Stimulated activated CD4-positive, alpha-beta T cell treated with anti-CD3 and anti-CD28 coated beads, Interleukin-1b, Interleukin-23, amount 100 ng/mL, for 4 hours (primary cell): Measurements from ENCODE around the gene HMGB1.

Experiments used
- DNase-seq, 2 donors: peaks; one replicate each; pipeline ENCODE4 v3.0.0-alpha.2; 2020; ENCODE audit warnings: low read depth in 2 of 2

HMGB1 gene

DNA sequence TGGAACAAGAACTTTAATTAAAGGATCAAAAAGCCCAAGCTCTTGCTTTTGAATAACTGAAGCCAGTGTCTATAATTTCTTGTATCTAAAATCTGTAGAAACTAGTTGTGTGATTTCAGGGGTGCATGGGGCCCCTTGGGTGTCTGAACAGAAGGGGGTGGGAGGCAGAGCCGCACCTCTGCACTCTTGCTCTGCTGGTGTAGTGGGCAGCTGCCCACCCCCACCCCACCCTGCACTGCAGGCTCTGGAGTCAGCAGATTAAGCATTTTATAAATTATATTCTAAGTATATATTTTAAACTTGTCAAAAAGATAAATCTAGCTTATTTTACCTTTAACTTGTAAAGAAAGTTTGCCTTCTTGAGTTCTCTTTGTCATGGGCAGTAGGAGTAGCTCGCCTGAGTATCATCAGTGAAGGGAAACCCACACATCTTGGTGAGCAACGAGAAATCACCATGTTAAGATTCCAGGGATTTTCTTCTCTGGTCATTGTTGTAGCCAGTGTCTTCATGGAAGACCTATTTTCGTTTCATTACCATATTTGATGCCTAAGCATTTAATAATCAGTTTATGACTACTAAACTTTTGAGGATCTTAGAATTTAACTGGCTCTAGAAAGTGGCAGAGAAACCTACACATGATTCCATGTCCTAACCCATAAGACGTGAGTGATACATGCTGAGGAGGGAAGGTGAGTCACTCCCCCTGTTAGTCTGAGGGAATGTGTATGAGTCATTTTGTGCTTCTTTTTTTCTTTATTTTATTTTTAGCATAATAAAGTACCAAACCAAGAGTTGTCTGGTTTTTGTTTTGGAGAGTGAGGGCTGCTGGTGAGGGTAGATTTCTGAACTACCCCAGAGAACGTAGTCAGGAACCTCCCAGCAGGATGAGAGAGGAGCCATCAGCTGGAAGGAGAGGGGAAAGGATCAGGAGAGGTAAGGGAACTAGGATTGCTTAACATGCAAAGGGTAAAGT lies 35.7 kb downstream of the HMGB1 start:
- peak in 1 of 2 donors; percentile 34 for DNase-seq

DNA sequence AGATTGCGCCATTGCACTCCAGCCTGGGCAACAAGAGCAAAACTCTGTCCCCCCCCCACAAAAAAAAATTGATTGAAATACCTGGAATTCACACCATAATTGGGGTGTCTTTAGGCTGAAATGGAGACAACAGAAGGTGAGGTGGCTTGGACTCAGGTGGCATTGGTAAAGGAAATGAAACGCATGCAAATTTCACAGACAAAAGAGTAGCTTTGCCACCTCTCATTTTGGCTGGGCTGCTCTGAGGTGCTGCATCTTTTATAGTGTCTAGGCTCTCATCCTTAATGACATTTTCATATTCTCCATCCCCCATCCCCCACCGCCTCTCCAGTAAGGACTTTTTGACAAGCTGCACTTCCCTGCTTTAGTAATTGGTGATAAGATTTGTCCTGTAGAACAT lies 36.5 kb downstream of the HMGB1 start:
- DNase-seq, result no peak

DNA sequence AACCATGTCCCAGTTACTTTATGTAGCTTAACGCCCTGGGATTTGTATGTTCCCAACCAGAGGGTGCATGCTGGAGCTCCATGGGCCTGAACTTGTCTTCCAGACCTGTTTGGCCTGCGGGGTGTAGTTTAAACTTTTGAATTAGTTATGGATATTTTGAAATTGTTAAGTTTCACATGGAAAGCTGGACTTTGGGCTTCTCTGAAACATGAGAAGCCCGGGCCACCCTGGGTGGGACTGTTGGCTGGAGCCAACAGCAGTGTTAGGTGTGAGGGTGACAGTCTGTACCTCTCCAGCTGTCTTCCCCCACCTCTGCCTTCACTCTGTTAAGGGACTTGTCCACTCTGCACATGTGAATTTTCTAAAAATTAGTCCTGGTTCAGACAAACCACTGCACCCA lies 41.8 kb downstream of the HMGB1 start:
- DNase-seq, result no peak

DNA sequence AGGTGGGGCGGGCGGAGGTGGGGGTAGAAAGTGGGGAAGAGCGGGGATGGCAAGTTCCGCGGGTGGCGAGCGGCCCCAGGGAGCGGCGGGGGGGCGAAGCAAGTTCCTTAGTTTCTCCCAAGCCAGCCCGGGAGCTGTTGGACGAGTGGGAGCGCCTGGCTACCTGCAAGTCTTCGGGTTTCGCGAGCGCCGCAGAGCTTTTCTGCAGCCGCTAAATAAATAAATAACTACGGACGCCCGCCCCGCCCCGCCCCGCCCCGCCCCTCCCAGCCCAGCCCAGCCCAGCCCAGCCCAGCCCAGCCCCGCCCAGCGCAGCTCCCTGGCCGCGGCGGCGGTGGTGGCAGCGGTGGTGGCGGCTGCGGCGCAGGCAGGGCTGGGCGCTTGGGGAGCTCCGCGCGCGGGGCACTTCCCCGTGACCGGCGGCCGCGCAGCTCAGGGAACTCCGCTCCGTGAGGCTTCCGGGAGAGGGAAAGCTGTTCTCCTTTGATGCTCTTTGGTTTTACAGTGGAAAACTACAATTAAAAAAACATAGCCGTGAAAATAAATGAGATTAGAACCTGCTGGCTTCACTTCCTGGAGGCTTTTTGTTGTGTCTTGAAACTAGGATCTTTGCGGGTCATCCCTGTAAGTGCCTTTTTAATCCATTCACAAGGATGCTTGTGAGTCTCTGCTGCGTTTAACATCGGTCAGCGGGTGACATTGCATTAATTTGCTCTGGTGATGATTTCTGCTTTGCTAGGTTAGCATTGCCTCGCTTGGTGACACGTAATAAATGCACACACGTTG lies 43.5 kb downstream of the HMGB1 start, which contains the start of gene UBE2L5:
Gene UBE2L5, plus strand, starts transcription at position 440 of the 786 bp plus-strand sequence. CDS start 5,498 bp downstream, outside the sequence.
- peak; percentile 21 to 64 for DNase-seq

DNA sequence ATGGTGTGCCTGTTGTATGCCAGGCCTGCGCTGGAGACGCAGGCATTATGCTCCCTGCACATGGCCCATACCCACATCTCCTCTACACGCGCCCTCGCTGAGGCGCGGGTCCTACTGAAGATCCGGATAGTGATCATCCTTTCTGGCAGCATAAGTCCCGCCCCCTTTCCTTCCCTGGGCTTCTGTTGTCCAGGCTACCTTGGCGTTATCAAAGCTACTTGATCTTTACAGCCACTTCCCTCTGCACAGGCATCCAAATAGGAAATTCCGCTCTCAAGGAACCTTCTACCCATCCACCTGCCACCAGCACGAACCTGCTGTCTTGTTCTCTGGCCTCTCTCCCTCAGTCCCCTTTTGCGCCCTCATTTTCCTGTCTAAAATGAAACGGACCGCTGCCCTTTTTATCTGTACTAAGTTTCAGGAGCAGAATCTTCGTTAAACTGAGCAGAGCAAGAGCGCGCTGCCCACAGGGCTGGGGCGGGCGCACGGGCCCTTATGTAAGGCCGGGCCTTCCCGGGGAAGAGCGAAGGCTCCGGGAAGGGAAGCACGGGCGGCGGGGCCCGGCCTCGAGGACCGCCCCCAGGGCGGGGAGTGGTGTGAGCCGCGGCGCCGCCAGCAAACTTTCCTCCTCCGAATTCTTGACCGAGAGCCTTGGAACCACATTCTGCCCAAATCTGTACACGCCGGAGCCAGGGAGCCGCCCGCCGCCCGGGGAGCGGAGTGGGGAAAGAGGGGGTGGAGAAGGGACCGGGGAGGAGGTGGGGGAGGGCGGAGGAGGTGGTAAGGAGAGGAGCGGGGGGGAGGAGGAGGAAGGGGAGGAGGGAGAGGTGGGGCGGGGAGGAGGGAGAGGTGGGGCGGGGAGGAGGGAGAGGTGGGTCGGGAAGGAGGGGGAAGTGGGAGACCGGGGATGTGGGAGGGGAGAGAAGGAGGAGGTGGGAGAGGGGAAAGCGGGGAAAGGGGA lies 44.4 kb downstream of the HMGB1 start:
- peak; percentile 19 to 31 for DNase-seq

DNA sequence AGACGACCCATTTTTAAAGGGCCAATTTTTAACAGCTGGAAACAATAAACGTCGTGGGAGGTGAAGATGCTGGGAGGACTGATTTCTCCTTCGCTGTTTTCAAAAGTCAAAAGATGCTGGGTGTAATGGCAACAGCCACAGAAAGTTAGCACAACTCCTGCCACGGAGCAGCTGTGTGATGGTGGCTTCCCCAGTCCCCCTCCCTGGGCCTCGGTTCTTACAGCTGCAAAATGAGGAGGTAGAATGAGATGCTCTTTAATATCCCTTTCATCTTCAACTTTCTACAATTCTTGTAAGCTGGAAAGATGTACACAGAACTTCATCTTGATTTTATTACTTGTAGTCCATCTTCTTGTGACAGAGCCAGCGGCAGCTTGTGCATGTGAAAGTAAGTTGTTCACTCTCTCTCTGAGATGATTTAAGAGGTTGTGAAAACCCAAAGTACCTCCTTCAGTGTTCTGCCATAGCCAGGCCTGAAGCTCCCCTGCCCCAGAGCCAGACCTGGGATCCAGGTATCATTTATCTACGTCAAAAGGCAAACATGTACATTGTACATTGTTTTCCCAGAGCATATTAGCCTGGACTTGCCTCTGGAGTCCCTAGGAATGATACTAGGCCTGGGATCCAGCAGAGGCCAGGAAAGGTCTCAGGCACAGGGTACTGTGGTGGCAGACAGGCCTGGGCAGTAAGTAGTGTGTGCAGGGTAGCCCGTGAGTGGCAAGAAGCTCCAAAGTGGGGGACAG lies 46.8 kb downstream of the HMGB1 start:
- DNase-seq, result no peak

DNA sequence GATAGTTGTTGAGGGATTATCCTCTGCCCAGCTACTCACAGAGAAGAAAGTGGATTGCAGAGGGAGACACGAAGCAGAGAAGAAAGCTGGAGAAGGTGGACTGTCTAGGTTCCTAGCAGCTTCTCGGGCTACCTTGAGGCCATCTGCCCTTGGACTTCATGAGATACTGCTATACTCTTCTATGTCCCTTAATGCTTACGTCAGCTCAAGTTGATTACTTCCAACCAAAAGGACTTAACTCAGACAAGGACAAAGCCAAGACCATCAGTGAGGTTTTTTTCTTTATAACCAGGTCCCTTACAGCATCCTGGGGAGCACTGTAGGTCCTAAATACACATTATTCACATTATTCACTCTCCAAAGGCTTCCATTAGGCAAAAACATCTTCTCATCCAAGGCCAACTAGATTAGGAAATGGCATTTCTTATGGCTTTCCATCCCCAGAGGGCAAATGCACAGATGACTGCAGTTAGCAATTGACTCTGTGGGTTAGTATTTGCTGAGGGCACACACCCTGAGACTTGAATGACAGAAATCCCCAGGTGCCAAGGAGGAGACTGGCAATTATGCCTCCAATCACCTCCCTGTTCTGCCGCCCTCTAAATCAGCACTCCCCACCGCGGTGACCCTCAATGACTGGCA lies 47.5 kb downstream of the HMGB1 start:
- no peak for DNase-seq

DNA sequence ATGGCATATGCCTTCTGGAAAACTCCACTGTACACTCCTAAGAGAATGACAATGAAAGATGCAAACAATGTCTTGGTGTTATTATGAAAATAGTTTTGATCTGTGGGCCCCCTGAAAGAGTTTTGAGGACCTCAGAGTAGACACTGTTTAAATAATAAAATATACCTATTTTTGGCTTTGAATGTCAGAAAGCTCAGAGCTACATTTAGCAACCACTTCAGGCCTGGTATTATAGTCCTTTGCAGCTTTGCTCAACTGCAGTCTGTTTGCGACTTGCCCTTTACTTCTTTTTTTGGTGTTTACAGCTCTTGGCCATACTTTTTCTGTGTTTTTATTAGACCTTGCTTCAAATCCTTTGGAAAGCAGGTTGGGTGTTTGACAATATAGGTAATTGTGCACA lies 49.3 kb downstream of the HMGB1 start:
- DNase-seq, result no peak

DNA sequence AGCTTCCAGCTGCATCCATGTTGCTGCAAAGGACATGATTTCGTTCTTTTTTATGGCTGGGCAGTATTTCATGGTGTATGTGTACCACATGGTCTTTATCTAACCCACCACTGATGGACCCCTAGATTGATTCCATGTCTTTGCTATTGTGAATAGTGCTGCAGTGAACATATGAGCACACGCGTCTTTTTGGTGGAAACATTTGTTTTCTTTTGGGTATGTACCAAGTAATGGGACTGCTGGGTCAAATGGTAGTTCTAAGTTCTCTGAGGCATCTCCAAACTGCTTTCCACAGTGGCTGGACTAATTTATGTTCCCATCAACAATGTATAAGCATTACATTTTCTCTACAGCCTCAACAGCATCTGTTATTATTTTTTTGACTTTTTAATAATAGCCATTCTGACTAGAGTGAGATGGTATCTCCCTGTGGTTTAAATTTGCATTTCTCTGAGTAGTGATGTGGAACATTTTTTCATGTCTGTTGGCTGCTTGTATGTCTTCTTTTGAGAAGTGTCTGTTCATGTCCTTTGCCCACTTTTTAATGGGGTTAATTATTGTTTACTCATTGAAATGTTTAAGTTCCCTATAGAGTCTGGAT lies 50.2 kb downstream of the HMGB1 start:
- no peak for DNase-seq

DNA sequence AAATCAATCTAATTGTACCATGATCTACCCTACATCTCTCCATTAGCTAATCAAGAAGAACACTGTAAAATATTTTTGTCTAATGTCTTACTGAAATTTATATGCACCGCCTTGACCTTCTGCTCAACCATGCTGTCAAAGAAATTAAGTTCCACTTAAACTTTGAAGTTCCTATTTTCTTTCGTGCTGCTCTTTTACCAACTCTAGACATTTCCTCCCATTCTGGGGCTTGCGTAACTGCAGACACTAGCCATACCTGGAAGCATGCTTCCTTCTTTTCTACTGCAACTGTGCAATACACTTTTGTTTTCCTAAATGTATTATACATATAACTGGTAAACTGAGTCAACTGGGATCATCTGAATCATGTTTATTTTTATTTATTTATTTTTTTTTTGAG lies 51.9 kb downstream of the HMGB1 start:
- no peak for DNase-seq

DNA sequence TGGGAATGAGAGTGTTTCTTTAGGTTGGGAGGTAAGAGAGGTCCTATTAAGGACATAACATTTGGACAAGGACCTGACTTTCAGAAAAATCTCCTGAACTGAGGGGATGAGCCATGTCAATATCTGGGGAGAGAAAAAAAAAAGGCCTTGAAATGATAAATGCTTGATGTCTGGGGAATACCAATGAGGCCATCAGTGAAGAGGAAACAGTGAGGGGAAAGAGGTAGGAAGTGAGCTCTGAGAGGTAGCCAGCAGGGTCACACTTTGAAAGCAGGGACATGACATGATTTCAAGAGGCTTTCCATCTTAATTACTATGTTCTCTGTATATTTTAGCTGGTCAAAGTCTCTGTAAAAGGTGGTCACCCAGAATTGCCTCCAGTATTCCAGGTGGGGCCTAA lies 53.4 kb downstream of the HMGB1 start:
- DNase-seq, result no peak

DNA sequence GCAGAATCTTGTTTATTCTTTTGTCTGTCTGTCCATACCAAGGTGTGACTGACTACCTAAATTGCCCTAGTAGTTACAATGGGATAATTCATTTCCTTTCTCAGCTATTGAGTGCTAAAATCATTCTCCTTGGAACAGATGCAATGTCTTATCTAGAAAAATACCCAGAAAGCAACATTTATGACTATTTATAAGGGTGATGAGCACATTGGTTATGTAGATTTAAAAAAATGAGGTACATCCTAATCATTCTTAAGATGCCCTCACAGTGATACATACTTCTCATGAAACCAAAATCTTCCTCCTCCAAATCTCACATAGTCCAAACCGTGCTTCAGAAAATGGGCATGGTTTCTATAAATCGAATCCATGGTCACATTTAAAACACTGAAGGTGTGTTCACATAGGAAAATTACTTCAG lies 55.0 kb downstream of the HMGB1 start:
- no peak for DNase-seq

DNA sequence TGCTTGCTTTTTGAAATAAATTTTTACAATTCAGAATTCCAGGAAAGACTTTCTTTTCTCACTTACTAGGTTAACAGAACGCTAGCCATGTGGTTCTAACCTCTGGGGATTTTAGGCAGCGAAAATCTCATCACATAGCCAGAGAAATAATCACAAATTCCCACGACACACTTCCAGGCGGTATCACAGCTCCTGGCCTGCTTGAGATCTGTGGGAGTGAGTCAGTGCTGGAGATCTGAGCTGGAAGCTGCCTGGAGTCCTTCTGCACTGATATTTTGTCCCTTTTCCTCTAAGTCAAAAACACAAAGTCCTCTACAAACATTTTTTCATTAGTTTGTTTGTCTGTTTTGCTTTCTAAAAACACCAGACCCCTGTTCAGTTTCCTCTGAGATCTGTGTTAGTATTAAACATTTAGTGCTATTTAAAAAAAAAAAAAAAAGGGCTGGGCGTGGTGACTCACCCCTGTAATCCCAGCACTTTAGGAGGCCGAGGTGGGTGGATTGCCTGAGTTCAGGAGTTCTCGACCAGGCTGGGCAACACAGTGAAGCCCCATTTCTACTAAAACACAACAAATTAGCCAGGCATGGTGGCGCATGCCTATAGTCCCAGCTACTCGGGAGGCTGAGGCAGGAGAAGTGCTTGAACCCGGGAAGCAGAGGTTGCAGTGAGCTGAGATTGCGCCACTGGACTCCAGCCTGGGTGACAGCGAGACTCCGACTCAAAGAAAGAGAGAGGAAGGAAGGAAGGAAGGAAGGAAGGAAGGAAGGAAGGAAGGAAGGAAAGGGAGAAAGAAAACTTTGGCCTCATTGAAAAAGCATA lies 55.6 kb downstream of the HMGB1 start:
- no peak for DNase-seq

DNA sequence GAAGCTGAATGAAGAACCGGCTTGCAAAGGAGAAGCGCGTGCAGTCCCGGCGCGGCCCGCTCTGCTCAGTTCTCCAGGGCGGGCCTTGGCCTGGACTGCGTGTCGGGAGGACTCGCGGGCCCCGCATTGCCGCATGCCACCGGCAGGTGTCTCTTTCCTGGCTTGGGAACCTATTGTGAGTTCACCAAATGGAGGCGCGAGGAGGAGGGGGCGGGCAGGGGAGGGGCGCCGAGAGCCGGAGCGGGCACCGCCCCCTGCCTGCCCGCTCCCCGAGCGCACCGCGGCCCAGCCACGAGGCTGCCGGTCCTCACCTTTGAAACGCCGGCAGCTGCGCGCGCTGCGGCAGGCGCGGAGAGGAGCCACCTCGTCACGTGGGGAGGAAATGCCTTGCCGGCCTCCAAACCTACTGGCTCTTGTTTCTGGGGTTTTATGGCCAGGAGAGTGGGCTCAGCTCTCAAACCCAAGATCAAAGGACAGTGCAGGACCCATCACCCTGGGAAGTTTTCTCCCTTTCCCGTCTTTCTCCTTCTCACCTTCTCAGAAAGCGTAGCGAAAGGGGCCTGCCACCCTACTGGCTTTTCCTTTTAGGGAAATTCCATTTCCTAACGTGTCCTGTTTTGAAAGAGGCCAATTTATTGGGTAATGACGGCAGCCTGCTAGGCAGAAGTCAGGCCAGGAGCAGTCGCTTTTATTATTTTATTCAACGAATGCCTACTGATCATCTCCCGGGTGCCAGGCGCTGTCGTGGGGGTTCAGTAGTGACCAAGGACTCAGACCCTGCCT lies 57.2 kb downstream of the HMGB1 start:
- DNase-seq, result peak; percentile 90 to 93

DNA sequence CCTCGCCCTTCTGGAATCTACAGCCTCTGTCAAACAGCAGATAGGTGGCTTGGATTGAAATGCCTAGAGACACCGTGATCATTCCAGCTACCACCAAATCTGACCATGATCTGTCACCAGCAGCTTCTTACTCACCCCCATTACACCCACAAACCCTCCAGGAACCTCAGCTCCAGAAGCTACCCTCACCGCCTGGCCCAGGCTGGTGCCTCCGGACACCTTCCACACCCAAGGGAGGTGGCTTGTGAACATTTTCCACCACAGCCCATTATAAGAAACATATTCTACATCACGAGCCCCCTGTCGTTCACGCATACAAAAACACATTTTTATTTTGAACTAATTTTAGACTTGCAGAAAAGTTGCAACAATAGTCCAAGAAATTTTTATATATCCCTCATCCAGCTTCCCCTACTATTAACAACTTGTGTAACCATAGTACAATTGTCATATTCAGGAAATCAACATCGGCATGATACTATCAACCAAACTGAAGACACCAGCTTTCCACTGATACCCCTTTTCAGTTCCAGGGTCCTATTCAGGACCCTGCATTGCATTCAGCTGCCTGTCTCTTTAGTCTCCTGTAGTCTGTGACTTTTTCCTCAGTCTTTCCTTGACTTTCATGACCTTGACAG lies 58.8 kb downstream of the HMGB1 start:
- DNase-seq, result no peak
